ENCODE results near the gene ATF7. TPM values are rescaled to one million over a fixed set of nuclear protein-coding genes. Genes with fewer than 3 reads are reported as not detected.
"Not testable (repeated sequence)": the region's sequence is repeated elsewhere in the genome, so short reads cannot be mapped to it uniquely, and the experiment has no call there.

ATF7 gene
- total RNA-seq, 1 donor: 28.6 TPM

DNA sequence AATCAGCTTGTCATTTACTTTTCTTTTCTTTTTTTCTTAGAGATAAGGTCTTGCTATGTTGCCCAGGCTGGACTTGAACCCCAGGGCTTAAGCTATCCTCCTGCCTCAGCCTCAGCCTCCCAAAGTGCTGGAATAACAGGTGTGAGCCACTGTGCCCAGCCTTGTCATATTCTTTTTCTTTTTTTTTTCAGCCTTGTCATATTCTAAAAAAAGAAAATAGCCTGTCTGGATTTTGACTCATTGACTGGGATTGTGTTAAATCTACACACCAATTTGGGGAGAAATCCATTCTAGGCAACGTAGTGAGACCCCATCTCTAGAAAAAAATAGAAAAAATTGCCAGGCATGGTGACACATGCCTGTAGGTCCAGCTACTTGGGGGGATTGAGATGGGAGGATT lies 25.6 kb upstream of the ATF7 start:
- no peak overlapping the region for H3K4me3 ChIP-seq (ENCODE audit: low read depth, low read length)
- DNase-seq (ENCODE audit: low read depth): no peak
- TF ChIP-seq, protein P1, sequence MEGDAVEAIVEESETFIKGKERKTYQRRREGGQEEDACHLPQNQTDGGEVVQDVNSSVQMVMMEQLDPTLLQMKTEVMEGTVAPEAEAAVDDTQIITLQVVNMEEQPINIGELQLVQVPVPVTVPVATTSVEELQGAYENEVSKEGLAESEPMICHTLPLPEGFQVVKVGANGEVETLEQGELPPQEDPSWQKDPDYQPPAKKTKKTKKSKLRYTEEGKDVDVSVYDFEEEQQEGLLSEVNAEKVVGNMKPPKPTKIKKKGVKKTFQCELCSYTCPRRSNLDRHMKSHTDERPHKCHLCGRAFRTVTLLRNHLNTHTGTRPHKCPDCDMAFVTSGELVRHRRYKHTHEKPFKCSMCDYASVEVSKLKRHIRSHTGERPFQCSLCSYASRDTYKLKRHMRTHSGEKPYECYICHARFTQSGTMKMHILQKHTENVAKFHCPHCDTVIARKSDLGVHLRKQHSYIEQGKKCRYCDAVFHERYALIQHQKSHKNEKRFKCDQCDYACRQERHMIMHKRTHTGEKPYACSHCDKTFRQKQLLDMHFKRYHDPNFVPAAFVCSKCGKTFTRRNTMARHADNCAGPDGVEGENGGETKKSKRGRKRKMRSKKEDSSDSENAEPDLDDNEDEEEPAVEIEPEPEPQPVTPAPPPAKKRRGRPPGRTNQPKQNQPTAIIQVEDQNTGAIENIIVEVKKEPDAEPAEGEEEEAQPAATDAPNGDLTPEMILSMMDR (IDR thresholded peaks at IDR 0.05; ENCODE audit: insufficient read depth, low read length): no peak

DNA sequence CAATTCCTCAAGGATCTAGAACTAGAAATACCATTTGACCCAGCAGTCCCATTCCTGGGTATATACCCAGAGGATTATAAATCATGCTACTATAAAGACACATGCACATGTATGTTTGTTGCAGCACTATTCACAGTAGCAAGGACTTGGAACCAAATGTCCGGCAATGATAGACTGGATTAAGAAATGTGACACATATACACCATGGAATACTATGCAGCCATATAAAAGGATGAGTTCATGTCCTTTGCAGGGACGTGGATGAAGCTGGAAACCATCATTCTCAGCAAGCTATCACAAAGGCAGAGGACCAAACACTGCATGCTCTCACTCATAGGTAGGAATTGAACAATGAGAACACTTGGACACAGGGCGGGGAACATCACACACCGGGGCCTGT lies 20.1 kb upstream of the ATF7 start:
- DNase-seq (ENCODE audit: low read depth); H3K4me3 ChIP-seq (ENCODE audit: low read depth, low read length): not testable (repeated sequence)

DNA sequence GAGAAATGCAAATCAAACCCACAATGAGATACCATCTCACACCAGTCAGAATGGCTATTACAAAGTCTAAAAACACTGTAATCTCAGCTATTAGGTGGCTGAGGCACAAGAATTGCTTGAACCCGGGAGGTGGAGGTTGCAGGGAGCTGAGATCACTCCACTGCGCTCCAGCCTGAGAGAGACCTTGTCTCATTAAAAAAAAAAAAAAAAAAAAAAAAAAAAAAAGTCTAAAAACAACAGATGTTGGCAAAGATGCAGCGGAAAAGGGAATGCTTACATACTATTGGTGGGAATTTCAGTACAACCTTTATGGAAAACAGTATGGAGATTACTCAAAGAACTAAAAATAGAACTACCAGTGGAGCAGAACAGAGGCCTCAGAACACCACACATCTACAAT lies 19.0 kb upstream of the ATF7 start:
- TF ChIP-seq, protein P1 (IDR thresholded peaks at IDR 0.05; ENCODE audit: insufficient read depth, low read length): no peak
- H3K4me3 ChIP-seq (ENCODE audit: low read depth, low read length): no peak overlapping the region
- DNase-seq (ENCODE audit: low read depth): peak; percentile 13

DNA sequence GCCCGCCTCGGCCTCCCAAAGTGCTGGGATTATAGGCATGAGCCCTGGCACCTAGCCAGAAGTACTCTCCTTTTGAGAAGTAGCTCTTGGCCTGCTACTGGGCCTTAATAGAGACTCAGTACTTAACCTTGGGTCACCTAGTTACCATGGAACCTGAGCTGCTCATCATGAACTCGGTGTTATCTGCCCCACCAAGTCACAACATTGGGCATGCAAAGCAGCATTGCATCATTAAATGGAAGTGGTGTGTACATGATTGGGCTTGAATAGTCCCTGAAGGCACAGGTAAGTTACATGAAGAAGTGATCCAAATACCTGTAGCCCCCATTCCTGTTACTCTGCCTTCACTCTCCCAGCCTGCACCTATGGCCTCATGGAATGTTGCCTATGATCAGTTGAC lies 18.0 kb upstream of the ATF7 start:
- no peak overlapping the region for H3K4me3 ChIP-seq (ENCODE audit: low read depth, low read length)
- TF ChIP-seq, protein P1 (IDR thresholded peaks at IDR 0.05; ENCODE audit: insufficient read depth, low read length): no peak
- DNase-seq (ENCODE audit: low read depth): no peak

DNA sequence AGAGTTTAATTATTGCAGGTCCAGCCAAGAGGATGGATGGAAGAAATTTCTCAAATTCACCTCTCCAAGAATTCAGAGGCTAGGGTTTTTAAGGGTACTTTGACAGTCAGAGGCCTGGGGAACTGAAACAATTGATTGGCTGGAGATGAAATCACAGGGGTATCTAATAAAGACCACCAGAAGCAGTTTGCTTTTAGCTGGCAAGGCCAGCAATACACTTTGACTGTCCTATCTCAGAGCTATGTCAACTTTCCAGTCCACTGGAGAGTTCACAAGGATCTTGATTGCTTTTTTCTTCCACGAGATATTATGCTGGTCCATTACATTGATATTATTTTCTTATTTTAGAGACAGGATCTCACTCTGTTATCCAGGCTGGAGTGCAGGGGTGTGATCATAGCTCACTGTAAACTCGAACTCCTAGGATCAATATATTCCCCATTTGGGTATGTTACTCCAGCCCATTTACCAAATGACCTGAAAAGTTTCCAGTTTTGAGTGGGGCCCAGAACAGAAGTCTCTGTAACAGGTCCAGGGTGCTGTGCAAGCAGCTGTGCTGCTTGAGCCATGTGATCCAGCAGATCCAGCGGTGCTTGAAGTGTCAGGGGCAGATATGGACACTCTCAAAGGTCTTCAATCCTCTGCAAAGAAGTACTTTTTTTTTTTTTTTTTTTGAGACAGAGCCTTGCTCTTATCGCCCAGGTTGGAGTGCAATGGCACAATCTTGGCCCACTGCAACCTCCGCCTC lies 17.2 kb upstream of the ATF7 start:
- H3K4me3 ChIP-seq (ENCODE audit: low read depth, low read length): no peak overlapping the region
- DNase-seq (ENCODE audit: low read depth): no peak
- TF ChIP-seq, protein P1 (IDR thresholded peaks at IDR 0.05; ENCODE audit: insufficient read depth, low read length): no peak

DNA sequence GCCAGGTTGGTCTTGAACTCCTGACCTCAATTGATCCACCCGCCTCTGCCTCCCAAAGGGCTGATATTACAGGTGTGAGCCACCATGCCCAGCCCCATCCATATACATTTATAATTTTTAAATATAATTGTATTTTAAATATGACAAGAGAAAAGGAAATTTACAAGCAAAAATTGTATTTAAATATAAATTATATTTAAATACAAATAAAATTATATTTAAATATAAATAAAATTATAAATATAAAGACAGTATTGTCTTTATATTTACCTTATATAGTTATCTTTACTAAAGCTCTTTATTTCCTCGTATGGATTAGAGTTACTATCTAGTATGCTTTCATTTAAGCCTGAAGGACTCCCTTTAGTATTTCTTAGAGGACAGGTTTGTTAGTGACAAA lies 11.9 kb upstream of the ATF7 start:
- TF ChIP-seq, protein P1 (IDR thresholded peaks at IDR 0.05; ENCODE audit: insufficient read depth, low read length): no peak
- no peak overlapping the region for H3K4me3 ChIP-seq (ENCODE audit: low read depth, low read length)
- no peak for DNase-seq (ENCODE audit: low read depth)

DNA sequence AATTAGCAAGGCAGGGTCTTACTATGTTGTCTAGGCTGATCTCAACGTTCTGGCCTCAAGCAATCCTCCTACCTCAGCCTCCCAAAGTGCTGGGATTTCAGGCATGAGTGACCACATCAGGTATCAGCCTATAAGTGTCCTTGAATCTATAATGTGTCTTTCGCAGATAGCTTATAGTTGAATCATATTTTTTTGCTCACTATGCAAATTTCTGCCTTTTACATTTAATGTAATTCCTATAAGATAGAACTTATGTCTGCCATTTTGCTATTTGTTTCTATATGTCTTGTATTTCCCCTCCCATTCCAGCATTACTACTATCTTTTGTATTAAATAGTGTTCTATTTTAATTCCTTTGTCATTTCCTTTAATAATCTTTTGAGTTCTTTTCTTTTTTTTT lies 10.5 kb upstream of the ATF7 start:
- H3K4me3 ChIP-seq (ENCODE audit: low read depth, low read length): no peak overlapping the region
- TF ChIP-seq, protein P1 (IDR thresholded peaks at IDR 0.05; ENCODE audit: insufficient read depth, low read length): no peak
- DNase-seq (ENCODE audit: low read depth): no peak

DNA sequence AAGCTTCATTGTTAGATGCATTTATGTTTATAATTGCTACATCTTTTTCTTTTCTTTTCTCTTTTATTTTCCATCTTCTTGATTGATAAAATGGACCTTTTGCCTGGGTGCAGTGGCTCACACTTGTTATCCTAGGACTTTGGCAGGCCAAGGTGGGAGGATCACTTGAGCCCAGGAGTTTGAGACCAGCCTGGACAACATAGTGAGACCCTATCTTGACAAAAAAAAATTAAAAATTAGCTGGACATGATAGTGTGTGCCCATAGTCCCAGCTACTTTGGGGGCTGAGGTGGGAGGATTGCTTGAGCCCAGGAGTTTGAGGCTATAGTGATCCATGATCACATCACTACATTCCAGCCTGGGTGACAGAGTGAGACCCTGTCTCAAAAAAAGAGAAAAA lies 9.5 kb upstream of the ATF7 start:
- H3K4me3 ChIP-seq (ENCODE audit: low read depth, low read length); DNase-seq (ENCODE audit: low read depth): not testable (repeated sequence)
